Measurements from ENCODE around the gene MECR. TPM values are rescaled to one million over a fixed set of nuclear protein-coding genes. Genes with fewer than 3 reads are reported as not detected.

MECR gene
- total RNA-seq, 1 experiment from 2014 or later: 42.9 TPM

DNA sequence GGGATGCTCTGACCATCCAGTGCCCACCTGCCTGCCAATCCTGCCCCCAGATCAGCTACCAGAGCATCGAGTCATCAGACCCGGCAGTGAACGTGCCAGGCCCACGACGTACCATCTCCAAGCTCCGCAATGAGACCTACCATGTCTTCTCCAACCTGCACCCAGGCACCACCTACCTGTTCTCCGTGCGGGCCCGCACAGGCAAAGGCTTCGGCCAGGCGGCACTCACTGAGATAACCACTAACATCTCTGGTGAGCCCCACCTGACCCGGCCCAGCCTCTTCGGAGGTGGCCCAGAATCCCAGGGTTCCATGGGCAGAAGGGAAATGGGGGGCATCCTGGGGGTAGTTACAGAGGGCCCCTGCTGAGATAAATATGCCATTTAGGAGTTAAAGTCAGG is 48.7 kb upstream of the MECR start:
- H3K9me2 ChIP-seq (ENCODE audit: insufficient read depth): no peaks in the 10 kb centered on the region
- no peak overlapping the region for H3K9ac ChIP-seq (ENCODE audit: low read length)
- no peaks in the 10 kb centered on the region for H3K27me3 ChIP-seq (ENCODE audit: insufficient read depth, low read length)
- CTCF ChIA-PET: no interaction called here
- H3K36me3 ChIP-seq (ENCODE audit: control insufficient read depth in 1 of 2, insufficient read depth in 2 of 2, low read length in 2 of 2): no peaks in the 10 kb centered on the region
- no peak for ATAC-seq
- H3K79me2 ChIP-seq (ENCODE audit: insufficient read depth, low read length): no peaks in the 10 kb centered on the region
- intact Hi-C loops (cut with micrococcal nuclease): no loop called here
- peaks cover 4 to 20% of the 10 kb centered on the region in 2 experiments; a peak in 3 of 4 replicates for H3K4me1 ChIP-seq (ENCODE audit: control insufficient read depth in 1 of 2, insufficient read depth in 2 of 2, low read length in 2 of 2)
- POLR2A ChIA-PET: no interaction called here
- H3K27ac ChIP-seq (ENCODE audit: low read depth, low read length): no peak overlapping the region
- DNase-seq (ENCODE audit: low read depth, low spot score): no peak
- TF ChIP-seq SP1 (IDR thresholded peaks at IDR 0.05; ENCODE audit: low read depth) (no peak), EZH2 (IDR thresholded peaks at IDR 0.05) (no peak), CBX3 (IDR thresholded peaks at IDR 0.05; ENCODE audit: low read depth) (no peak), TCF7L2 (IDR thresholded peaks at IDR 0.05; ENCODE audit: borderline replicate concordance, extremely low read depth, insufficient read depth, insufficient read length) (no peak), EZH2phosphoT487 (IDR thresholded peaks at IDR 0.05; ENCODE audit: borderline replicate concordance) (no peak), CEBPB (IDR thresholded peaks at IDR 0.05; ENCODE audit: low read depth) (no peak), ZNF274 (IDR thresholded peaks at IDR 0.05; ENCODE audit: low read depth, low read length) (no peak), ZFX (IDR thresholded peaks at IDR 0.05) (no peak), FOSL1 (IDR thresholded peaks at IDR 0.05; ENCODE audit: low read depth) (no peak), ELF1 (IDR thresholded peaks at IDR 0.05; ENCODE audit: borderline replicate concordance, low read depth) (no peak), EGR1 (IDR thresholded peaks at IDR 0.05; ENCODE audit: low read depth) (no peak), POLR2A (IDR thresholded peaks at IDR 0.05; ENCODE audit: borderline replicate concordance, extremely low read depth, insufficient read depth, insufficient read length) (no peak), POLR2AphosphoS5 (IDR thresholded peaks at IDR 0.05; ENCODE audit: low read depth, low read length) (no peak), SRF (IDR thresholded peaks at IDR 0.05; ENCODE audit: low read depth) (no peak), RAD21 (IDR thresholded peaks at IDR 0.05; ENCODE audit: low read depth) (no peak), YY1 (IDR thresholded peaks at IDR 0.05; ENCODE audit: extremely low read depth, insufficient replicate concordance, low read depth, low read length) (no peak)
- TF ChIP-seq, protein P1, sequence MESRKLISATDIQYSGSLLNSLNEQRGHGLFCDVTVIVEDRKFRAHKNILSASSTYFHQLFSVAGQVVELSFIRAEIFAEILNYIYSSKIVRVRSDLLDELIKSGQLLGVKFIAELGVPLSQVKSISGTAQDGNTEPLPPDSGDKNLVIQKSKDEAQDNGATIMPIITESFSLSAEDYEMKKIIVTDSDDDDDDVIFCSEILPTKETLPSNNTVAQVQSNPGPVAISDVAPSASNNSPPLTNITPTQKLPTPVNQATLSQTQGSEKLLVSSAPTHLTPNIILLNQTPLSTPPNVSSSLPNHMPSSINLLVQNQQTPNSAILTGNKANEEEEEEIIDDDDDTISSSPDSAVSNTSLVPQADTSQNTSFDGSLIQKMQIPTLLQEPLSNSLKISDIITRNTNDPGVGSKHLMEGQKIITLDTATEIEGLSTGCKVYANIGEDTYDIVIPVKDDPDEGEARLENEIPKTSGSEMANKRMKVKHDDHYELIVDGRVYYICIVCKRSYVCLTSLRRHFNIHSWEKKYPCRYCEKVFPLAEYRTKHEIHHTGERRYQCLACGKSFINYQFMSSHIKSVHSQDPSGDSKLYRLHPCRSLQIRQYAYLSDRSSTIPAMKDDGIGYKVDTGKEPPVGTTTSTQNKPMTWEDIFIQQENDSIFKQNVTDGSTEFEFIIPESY (IDR thresholded peaks at IDR 0.05; ENCODE audit: extremely low read depth, insufficient replicate concordance, low read length): no peak
- TF ChIP-seq, protein P2, sequence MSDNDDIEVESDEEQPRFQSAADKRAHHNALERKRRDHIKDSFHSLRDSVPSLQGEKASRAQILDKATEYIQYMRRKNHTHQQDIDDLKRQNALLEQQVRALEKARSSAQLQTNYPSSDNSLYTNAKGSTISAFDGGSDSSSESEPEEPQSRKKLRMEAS (IDR thresholded peaks at IDR 0.05): no peak
- TF ChIP-seq, protein P3, sequence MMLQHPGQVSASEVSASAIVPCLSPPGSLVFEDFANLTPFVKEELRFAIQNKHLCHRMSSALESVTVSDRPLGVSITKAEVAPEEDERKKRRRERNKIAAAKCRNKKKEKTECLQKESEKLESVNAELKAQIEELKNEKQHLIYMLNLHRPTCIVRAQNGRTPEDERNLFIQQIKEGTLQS (IDR thresholded peaks at IDR 0.05): no peak
- TF ChIP-seq, protein P4, sequence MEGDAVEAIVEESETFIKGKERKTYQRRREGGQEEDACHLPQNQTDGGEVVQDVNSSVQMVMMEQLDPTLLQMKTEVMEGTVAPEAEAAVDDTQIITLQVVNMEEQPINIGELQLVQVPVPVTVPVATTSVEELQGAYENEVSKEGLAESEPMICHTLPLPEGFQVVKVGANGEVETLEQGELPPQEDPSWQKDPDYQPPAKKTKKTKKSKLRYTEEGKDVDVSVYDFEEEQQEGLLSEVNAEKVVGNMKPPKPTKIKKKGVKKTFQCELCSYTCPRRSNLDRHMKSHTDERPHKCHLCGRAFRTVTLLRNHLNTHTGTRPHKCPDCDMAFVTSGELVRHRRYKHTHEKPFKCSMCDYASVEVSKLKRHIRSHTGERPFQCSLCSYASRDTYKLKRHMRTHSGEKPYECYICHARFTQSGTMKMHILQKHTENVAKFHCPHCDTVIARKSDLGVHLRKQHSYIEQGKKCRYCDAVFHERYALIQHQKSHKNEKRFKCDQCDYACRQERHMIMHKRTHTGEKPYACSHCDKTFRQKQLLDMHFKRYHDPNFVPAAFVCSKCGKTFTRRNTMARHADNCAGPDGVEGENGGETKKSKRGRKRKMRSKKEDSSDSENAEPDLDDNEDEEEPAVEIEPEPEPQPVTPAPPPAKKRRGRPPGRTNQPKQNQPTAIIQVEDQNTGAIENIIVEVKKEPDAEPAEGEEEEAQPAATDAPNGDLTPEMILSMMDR (IDR thresholded peaks at IDR 0.05 in 2 of 3, conservative IDR thresholded peaks at IDR 0.05 in 1 of 3; ENCODE audit: borderline replicate concordance in 1 of 3, insufficient read depth in 1 of 3, low read depth in 2 of 3, low read length in 2 of 3): no peak
- no peak overlapping the region for H2AFZ ChIP-seq (ENCODE audit: low read depth, low read length, poor library complexity, severe bottlenecking)
- no peaks in the 10 kb centered on the region for H4K20me1 ChIP-seq (ENCODE audit: insufficient read depth)
- H3K4me3 ChIP-seq (replicated peaks in 1 of 2; ENCODE audit: low read depth in 1 of 2, low read length in 2 of 2): no peak overlapping the region
- H3K9me3 ChIP-seq (ENCODE audit: control insufficient read depth in 1 of 2, insufficient read depth in 1 of 2, low read depth in 1 of 2, low read length in 2 of 2): no peaks in the 10 kb centered on the region
- H3K4me2 ChIP-seq (ENCODE audit: low read length): no peak overlapping the region
- no TSS peak for BruUV-seq (replicated peaks)
- RAD21 ChIA-PET (ENCODE audit: low non-redundant PET in 1 of 2, low total read pairs in 2 of 2, uncharacterized antibody in 2 of 2, unreplicated experiment in 2 of 2): no interaction called here
